Ovary (tissue), 3 donors: Measurements from ENCODE around the gene NUB1.

Source experiments
- CTCF ChIP-seq, 3 donors: fragments of 450-650 bp in 2 of 3; fragments of 200-600 bp in 1 of 3; IDR thresholded peaks; one replicate each; pipeline versions ENCODE4 v1.5.1 to v1.8.0; 2016 to 2022; ENCODE audit warnings: antibody characterized with exemption in 3 of 3, mild to moderate bottlenecking in 1 of 3
- EP300 ChIP-seq: sonication (generic); formaldehyde crosslinking; IDR thresholded peaks from one replicate; pipeline ENCODE4 v1.6.1; 2017; ENCODE audit warnings: antibody characterized with exemption
- donor health status: DM: no; HTN: no; CAD: no.

GRCh38 chr7:151408498-151408838, 66.9 kb downstream of the NUB1 start:
- TF ChIP-seq CTCF (IDR thresholded peaks at IDR 0.05) (no peak), EP300 (no peak)
